Umbilical cord (tissue), 2 donors: ENCODE measurements around the gene CNOT10. TPM values are rescaled to one million over a fixed set of nuclear protein-coding genes. Genes with fewer than 3 reads are reported as not detected.

Source experiments
- DNase-seq: peaks from one replicate; pipeline ENCODE4 v3.0.0-alpha.2; 2015; ENCODE audit warnings: low spot score
- total RNA-seq: library from RNA; depleted of rRNA; stranded (reverse); fragments of >200 nt; gene quantifications from one replicate; pipeline ENCODE4 v1.2.3, GENCODE V29; 2014; ENCODE audit warnings: low replicate concordance; ENCODE audit not compliant: insufficient read depth

The CNOT10 gene
- total RNA-seq, 1 donor from 2014 or later: 47.4 TPM

DNA sequence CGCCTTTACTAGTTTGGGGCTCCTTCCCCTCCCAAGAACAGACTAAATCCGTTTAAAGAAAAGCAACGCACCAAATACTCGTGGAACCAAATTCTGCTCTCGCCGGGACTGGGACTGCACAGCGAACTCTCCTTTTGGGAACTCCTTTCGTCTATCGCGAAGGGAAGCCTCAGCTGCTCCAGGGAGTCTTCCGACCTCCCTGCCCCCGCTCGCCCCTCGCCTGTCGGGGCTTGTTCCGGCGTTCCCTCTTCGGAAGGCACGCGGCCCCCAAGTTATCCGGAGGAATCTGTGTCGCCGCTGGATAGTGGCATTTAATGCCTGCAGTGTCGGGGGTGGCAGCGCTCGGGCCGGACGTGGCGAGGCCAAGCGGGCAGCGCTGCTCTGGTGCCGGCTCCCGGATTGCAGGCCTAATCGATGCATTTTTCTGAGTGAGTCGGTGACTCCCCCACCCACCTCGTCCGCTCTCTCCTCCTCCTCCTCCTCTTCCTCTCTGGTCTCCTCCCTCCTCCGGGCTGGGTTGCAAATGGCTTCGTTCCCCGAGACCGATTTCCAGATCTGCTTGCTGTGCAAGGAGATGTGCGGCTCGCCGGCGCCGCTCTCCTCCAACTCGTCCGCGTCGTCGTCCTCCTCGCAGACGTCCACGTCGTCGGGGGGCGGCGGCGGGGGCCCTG lies 132.7 kb downstream of the CNOT10 start, which contains the start of gene TRIM71:
TRIM71 (plus strand) TSS at position 440 of the 671 bp plus-strand sequence; CDS start at position 524, 84 bp downstream.
- DNase-seq: no peak

- no peak for DNase-seq
Measured at GRCh38 chr3:32818229-32818969, 133.4 kb downstream of the CNOT10 start.

- no peak for DNase-seq
Measured at GRCh38 chr3:32818970-32819511, 134.1 kb downstream of the CNOT10 start.

DNA sequence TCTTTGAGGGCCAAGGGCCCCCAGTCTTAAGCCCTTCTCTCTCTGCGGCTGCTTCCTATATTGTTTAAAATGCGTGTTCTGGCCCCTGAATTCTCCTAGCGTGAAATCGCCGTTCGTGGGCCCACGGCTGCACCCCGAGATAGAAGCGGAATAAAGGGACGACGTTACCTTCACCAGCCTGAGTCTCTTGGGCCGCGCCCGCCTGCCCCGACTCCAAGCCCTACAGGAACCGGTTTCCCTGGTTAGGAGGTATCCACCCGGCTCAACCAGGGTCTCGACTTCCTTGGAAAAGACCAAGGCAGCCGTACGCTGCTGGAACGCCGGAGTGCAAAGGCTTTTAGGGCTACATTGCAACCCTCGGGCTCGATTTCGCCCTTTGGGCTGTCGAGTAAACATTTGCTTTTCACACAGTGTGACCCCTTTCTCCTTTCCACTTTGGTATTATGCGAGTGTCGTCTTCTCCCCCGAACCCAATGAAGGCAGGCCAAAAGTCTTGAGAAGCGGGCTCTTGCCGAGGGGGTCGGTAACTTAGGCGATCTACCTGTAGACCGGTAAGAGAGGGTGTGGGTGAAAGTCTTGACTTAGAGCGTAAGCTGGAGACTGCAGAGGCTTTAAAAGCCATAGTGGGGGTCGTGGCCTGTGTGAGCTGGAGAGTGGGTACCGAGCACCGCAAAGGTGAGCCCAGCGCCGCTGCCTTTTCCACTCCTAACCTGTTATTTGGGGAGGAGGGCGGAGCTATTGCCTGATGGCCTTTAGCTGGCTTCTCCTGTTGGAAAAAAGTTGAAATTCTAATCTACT lies 134.8 kb downstream of the CNOT10 start:
- no peak for DNase-seq

GRCh38 chr3:32820430-32820829 lies 135.4 kb downstream of the CNOT10 start:
- DNase-seq: no peak

DNA sequence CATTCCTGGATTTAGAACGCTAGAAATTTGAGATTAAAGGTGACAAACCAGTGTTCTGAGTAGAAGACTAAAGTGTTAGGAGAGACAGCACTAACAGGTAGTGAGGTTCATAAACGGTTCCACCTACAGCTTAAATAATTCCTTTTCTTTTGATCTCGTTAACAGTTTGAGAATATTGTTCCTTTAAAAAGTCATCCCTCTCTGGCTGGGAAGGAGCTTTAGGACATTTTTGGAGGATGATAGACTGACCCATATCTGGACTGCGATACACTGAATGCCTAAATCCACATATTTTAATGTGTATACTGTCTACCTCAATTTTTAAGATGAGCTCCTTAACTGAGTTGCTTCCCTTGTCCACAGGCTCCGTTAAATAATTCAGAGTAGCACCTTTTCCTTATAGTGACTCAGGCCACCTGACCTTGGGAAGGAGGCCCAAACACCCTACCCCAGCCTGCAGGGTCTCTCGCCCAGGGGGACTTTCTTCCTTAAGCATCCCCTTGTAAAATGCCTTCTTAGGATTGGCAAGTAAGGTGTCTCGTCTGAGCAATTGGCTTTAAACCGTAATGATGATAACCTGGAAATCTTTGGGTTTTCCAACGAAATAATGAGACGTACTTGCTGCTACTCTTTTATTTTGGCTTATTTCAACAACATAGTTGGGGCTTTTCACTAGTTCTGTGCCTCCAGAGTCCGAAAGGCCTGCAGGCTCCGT lies 136.1 kb downstream of the CNOT10 start:
- no peak for DNase-seq

DNA sequence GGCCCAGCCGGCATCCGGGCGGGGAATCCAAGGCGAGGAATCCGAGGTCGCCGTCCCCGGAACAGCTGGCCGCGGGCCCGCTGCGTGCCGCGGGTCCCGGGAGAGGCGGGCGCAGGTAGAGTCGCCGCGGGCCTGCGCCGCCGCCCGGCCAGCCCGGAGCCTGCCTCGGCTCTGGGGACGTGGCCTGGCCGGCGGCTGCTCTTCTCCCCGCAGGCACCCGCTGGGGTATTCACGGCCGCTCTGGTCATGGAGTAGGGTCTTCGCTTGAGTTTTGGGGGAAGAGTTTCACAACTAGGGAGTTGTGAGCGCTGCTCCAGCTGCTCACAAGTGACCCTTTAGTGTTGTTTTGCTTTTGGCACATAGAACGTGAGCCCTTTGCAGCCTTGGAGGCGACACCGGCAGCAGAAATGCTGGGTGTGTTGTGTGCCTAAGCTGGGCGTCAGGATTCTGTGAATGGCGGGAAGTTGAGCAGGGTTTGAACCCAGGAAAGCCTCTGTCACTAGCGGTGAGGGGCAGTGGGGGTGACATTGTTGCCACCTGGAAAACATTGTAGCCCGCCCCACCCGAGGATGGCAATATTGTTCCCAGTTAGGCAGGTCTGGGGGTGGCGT lies 136.8 kb downstream of the CNOT10 start:
- no peak for DNase-seq

GRCh38 chr3:32822609-32823498 lies 137.9 kb downstream of the CNOT10 start:
- DNase-seq: no peak

Other genes with a start within 250 kb of the CNOT10 start
- gene CMTM6, start 182.3 kb upstream of the CNOT10 start, total RNA-seq: 309 TPM
- gene DYNC1LI1, start 114.3 kb upstream of the CNOT10 start, total RNA-seq: 28.4 TPM
- gene TRIM71, start 132.8 kb downstream of the CNOT10 start, total RNA-seq: 4.8 TPM